ENCODE measurements around the gene FCHSD2.
A peak's percentile ranks its signal among the peaks of the same experiment; 100 is the strongest.
"Not testable (repeated sequence)": the region's sequence is repeated elsewhere in the genome, so short reads cannot be mapped to it uniquely, and the experiment has no call there.

Gene FCHSD2

GRCh38 chr11:73151416-73151815 is 9.3 kb upstream of the FCHSD2 start:
- no peak for DNase-seq (ENCODE audit: low spot score)

GRCh38 chr11:73149105-73149504 is 7.0 kb upstream of the FCHSD2 start:
- DNase-seq (ENCODE audit: low spot score) = no peak

DNA sequence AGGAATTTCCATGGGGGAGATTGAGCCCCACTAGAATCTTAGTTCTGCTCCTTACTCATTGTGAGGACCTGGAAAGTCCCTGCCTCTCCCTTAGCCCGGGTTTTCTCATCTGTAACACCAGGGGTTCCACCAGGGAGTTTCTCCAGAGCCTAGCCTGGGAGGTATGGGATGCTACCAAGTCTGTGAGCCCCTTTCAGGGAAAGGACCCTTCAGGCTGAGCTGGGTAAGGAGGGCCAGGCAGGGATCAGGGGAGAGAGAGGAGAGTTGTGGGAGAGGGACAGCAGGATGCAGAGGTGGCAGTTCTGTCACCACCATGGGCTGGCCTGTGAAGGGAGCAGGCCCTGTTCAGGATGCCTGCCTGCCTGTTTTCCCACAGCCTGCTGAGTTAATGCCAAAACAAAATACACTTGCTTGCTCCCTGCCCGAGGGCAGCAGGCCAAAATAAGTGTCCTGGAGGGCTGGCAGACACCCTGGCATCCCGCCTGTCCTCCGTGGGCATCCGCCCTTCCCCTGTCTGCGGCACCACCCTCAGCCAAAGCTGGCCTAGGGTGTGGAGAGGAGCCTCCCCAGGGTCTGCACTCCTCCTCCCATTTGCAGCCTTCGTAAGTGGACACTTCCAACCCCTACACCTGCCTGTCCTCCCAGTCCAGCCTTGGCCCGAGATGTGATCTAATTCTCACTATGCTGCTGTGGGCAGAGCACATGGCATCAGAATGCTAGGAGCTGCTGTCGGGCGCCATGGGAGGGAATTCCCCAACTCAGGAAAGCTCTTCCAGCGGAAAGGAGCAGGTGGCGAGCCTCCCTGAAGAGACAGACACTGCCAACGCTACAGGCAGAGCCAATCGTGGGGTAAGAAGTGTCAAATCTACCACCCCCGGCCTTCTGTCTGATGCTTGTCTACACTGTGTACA is 5.9 kb upstream of the FCHSD2 start:
- DNase-seq (ENCODE audit: low spot score) = no peak

DNA sequence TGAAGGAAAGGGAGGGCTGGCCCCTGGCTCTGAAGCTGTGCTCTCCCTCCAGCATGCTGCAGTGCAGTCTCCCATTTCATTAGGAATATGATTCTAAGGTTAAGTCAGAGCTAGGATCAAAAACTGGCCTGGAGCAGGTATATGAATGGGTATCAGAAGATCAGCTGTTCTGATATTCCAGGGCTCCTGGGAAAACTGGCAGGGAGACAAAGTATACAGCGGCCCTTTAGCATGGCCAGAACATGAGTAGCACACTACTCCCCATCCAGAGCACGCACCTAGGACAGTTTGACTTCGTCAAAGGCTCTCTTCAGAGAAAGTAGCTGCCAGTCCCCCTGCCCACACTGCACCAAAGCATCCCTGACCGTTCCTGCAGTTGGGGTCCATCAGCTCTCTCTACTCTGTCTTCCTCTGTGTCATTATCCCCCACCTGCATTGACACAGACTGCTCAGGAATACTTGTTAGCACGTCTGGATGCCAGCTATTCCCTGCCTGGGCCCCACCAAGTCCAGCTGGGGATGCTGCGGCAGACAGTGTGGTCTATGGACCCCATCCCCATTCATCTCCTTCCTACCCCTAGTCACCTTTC is 4.0 kb upstream of the FCHSD2 start:
- DNase-seq (ENCODE audit: low spot score) = no peak

DNA sequence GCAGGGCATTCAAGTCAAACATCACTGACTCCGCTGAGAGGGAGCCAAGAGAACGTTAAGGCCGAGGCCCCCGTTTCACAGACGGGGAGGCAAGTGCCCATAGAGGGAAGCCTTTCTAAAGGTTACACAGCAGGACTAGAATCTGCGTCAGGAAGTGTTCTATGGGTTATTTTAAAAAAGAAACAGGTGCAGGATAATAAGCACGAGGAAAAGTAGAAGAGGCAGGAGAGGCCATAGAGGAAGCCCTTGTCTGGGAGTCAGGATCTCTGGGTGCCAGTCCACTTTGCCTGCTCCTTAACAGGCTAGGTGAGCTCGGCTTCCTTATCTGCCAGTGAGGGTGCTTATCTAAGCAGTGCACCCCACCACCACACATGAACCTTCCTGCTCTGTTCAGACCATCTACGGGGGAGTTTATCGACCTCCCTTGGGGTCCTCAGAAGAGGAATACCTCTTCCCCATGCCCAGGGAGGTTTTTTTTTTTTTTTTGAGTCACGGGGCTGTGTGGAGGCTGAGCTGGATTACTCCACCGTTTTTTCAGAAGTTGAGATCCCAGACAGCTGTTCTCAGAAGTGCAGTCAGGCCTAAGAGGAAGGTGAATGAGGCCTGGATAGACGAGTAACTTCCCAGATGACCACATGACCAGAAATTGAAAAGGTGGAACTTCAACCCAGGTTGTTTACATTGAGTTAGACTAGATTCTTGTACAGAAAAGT is 1.2 kb upstream of the FCHSD2 start:
- DNase-seq (ENCODE audit: low spot score) = no peak

- DNase-seq (ENCODE audit: low spot score) = peak; percentile 48
Measured at GRCh38 chr11:73141309-73142127, 600 bp downstream of the FCHSD2 start.

DNA sequence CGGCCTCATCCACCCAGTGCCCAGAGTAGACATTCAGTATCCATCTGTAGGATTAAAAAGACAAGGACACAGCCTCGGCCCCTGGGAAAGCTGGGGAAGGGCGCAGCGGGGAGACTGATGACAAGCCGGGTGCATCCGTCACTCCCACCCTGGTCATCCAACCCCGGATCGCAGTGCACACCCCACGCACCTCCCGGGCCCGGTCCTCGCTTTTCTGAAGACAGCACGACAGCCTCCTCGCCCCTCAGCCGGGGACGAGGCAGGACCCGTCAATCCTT is 1.1 kb downstream of the FCHSD2 start:
- DNase-seq (ENCODE audit: low spot score) = no peak

- DNase-seq (ENCODE audit: low spot score) = no peak
Measured at GRCh38 chr11:73140213-73141030, 1.7 kb downstream of the FCHSD2 start.

- DNase-seq (ENCODE audit: low spot score) = no peak
Measured at GRCh38 chr11:73139476-73140198, 2.5 kb downstream of the FCHSD2 start.

GRCh38 chr11:73137944-73138274 is 4.2 kb downstream of the FCHSD2 start:
- no peak for DNase-seq (ENCODE audit: low spot score)

DNA sequence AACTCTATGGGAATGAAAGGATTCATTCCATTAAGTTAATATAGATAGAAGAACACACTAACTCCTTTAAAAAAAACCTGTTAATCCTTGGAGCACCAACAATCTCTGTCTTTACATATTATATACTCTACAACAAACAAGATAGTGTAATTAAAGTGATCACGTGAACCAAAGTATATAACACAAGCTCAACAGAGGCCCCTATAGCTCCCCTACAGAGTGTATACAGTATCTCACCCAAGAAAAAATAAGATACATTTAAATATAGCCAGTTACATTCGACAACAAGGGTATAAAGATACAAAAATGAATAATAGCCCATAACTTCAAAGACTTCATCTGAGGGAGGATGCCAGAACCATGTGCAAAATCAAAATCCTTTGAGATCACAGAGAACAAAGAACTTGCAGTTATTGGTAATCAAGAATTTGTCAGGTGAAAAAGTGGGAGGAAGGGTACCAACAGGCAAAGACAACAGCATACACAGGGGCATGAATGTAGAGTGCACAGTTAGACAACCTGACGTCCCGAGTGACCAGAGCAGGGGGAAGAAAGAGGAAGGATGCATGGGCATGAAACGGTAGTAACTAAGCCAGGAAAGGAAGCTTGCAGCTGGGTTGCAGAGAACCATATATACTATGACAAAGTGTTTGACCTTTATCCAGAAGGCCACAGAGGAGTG is 4.7 kb downstream of the FCHSD2 start:
- DNase-seq (ENCODE audit: low spot score) = no peak

- not testable (repeated sequence) for DNase-seq (ENCODE audit: low spot score)
Measured at GRCh38 chr11:73136722-73137121, 5.4 kb downstream of the FCHSD2 start.

DNA sequence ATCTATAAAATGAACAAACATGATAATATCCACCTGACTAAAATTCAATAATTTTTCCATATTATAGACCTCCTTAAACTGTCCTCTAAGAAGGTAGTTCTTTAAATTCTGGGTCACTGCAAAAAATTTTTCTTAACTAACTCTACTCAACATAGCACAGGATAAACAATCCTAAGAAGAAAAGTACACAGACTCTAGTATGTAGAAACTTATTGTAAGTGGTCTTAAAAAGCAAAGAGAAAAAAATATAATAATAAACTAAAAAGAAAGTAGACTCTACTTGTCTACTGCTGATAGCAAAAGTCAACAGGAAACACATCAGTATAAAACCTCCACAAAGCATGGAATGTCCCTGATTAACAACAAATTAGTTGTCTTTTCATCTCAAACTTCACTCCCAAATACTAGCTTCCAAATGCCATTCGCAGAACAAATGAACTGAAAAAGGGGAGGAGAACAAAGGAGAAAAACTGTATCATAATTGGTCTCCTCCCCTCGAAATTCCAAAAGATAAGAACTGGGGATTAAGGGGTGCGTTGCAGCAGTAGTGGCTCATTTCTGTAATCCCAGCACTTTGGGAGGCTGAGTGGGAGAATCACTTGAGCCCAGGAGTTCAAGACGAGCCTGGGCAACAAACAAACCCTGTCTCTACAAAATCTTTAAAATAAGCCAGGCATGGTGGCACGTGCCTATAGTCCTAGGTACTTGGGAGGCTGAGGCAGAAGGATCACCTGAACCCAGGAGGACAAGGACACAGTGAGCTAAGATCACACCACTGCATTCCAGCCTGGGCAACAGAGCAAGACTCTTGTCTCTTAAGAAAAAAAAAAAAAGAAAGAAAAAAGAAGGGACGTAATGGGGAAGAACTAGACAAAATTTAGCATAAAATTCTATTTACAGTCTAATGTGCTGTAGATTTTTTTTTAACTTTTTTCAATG is 6.5 kb downstream of the FCHSD2 start:
- no peak for DNase-seq (ENCODE audit: low spot score)

GRCh38 chr11:73132349-73132748 is 9.8 kb downstream of the FCHSD2 start:
- DNase-seq (ENCODE audit: low spot score) = not testable (repeated sequence)

DNA sequence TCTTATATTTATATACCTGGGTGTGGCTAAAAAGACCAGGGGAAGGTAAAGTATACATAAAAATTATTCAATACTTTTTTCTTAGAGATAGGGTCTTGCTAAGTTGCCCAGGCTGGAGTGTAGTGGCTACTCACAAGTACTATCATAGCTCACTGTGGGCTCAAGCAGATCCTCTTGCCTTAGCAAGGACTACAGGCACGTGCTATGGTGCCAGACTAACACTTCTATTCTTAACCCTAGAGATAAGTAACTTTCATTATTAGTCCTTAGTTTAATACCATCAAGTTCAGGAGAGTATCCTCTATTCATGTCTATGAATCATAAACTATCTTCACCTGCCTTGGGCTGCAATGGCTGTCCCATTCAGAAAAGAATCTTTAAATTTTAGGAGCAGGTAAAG is 11.9 kb downstream of the FCHSD2 start:
- DNase-seq (ENCODE audit: low spot score) = no peak

- no peak for DNase-seq (ENCODE audit: low spot score)
Measured at GRCh38 chr11:73129198-73129597, 12.9 kb downstream of the FCHSD2 start.

- no peak for DNase-seq (ENCODE audit: low spot score)
Measured at GRCh38 chr11:73126804-73127480, 15.2 kb downstream of the FCHSD2 start.

DNA sequence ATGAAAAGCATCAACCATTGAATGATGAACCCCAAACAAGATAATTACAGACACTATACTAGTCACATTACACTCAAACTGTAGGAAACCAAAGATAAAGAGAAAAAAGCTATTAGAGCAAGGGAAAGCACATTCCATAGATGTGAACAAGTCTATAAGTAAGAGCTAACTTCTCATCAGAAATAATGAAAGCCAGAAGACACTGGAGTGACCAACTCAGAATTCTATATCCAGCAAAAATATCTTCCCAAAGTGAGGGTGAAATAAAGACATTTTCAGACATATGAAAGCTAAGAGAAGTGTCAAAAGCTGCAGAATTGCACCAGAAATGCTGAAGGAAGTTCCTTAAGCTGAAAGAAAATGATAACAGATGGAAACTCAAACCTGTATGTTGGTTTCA is 17.3 kb downstream of the FCHSD2 start:
- no peak for DNase-seq (ENCODE audit: low spot score)

DNA sequence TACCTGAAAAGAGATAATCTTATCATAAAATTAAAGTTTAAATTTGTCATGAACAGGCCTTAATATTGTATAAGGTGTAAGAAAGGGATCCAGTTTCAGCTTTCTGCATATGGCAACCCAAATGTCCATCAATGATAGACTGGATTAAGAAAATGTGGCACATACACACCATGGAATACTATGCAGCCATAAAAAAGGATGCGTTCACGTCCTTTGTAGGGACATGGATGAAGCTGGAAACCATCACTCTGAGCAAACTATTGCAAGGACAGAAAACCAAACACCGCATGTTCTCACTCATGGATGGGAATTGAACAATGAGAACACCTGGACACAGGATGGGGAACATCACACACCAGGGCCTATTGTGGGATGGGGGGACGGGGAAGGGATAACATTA is 18.2 kb downstream of the FCHSD2 start:
- DNase-seq (ENCODE audit: low spot score) = not testable (repeated sequence)

Data from CD4-positive, alpha-beta T cell treated with Interleukin-6 at 100 ng/mL for 8 hours (primary cell).